Measurements from ENCODE around the gene MAGEL2. TPM values are rescaled to one million over a fixed set of nuclear protein-coding genes. Genes with fewer than 3 reads are reported as not detected.
A peak's percentile ranks its signal among the peaks of the same experiment; 100 is the strongest.

The MAGEL2 gene
- total RNA-seq, 1 experiment from 2014 or later: 9.2 TPM

DNA sequence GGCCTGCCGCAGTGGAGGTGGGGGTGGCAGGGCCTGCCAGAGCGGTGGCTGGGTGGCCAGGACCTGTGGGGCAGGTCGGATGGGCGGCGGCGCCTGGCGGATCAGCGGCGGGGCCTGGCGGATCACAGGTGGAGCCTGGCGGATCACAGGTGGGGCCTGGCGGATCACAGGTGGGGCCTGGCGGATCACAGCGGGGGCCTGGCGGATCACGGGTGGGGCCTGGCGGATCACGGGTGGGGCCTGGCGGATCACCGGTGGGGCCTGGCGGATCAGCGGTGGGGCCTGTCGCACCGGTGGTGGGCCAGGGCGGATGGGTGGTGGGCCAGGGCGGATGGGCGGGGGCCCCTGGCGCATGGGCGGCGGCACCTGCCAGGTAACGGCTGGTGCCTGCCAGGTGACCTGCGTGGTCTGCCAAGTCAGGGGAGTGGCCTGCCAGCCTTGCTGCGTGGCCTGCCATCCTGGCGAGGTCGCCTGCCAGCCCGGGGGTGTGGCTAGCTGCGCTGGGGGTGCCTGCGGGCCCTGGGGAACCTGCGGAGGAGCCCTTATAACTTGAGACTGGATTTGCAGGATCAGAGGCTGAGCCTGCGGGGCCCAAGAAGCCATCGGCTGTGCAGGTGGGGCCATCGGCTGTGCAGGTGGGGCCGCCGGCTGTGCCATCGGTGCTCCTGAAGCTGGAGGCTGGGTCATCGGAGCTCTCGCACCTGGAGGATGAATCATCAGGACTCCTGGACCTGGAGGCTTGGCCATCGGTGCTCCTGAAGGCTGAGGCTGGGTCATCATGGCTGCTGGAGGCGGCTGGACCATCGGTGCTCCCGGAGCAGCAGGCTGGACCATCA, 1.3 kb downstream of the MAGEL2 start:
- Histone ChIP-seq H3K18ac (ENCODE audit: insufficient read length, low read depth, low read length) (no peak overlapping the region), H3K27ac (ENCODE audit: insufficient read length, low read depth, low read length) (no peak overlapping the region), H3T11ph (ENCODE audit: low read length) (no peak overlapping the region), H4K20me1 (ENCODE audit: control insufficient read depth, insufficient read depth, insufficient read length) (no peaks in the 10 kb centered on the region), H3K4ac (ENCODE audit: low read depth, low read length) (no peak overlapping the region), H2BK15ac (ENCODE audit: low read depth, low read length) (no peak overlapping the region), H2BK12ac (ENCODE audit: insufficient read length, low read depth, low read length) (no peak overlapping the region), H3K4me1 (ENCODE audit: insufficient read depth, low read length) (no peaks in the 10 kb centered on the region), H3K79me1 (ENCODE audit: insufficient read depth, low read depth, low read length, poor library complexity, severe bottlenecking) (no peaks in the 10 kb centered on the region), H4K5ac (ENCODE audit: insufficient read length, low read depth, low read length) (no peak overlapping the region), H3K23me2 (ENCODE audit: insufficient read length, low read depth, low read length, poor library complexity, severe bottlenecking) (peaks cover 3% of the 10 kb centered on the region), H2BK120ac (ENCODE audit: low read depth, low read length, poor library complexity, severe bottlenecking) (no peak overlapping the region), H3K79me2 (ENCODE audit: insufficient read depth, low read length) (no peaks in the 10 kb centered on the region), H3K4me2 (ENCODE audit: insufficient read depth, insufficient read length, low read length) (peak overlapping the region; percentile 6), H3K9me3 (ENCODE audit: control insufficient read depth, low read depth, low read length) (peaks cover 20% of the 10 kb centered on the region), H2AFZ (ENCODE audit: low read length) (no peak overlapping the region), H3K14ac (ENCODE audit: insufficient read depth, low read length) (no peak overlapping the region), H3K23ac (ENCODE audit: insufficient read length, low read depth, low read length) (no peak overlapping the region), H3K27me3 (ENCODE audit: insufficient read depth, low read length) (no peaks in the 10 kb centered on the region), H2BK20ac (ENCODE audit: low read depth, low read length, poor library complexity, severe bottlenecking) (no peak overlapping the region), H4K8ac (replicated peaks; ENCODE audit: insufficient read length, low read depth, low read length) (no peak overlapping the region), H2AK5ac (ENCODE audit: insufficient read length, low read length) (no peak overlapping the region), H3K56ac (ENCODE audit: insufficient read length, low read depth, low read length) (no peak overlapping the region), H2BK5ac (ENCODE audit: insufficient read length, low read length) (no peak overlapping the region), H3K9ac (ENCODE audit: extremely low read depth, insufficient read length, low read length) (no peak overlapping the region), H4K91ac (ENCODE audit: insufficient read length, low read depth, low read length) (no peak overlapping the region)
- no CpG with 5 or more reads among the region's 51 CpGs for WGBS (ENCODE audit: extremely low coverage, insufficient read length, low lambda C conversion rate)
- Mint-ChIP-seq H3K27ac (no peak overlapping the region), H3K4me3 (peak overlapping the region; percentile 70 to 78), H3K27me3 (ENCODE audit: low read depth) (no peaks in the 10 kb centered on the region), H3K36me3 (ENCODE audit: insufficient read depth in 1 of 3, low read depth in 3 of 3) (peaks cover 0 to 6% (median 1%) of the 10 kb centered on the region in 3 experiments; a peak in 3 of 7 replicates), H3K9me3 (peaks cover 56 to 57% of the 10 kb centered on the region in 2 experiments), H3K4me1 (peaks cover 14% of the 10 kb centered on the region in 2 experiments; a peak in 3 of 4 replicates)
- no peak for DNase-seq
- TF ChIP-seq, protein P1, sequence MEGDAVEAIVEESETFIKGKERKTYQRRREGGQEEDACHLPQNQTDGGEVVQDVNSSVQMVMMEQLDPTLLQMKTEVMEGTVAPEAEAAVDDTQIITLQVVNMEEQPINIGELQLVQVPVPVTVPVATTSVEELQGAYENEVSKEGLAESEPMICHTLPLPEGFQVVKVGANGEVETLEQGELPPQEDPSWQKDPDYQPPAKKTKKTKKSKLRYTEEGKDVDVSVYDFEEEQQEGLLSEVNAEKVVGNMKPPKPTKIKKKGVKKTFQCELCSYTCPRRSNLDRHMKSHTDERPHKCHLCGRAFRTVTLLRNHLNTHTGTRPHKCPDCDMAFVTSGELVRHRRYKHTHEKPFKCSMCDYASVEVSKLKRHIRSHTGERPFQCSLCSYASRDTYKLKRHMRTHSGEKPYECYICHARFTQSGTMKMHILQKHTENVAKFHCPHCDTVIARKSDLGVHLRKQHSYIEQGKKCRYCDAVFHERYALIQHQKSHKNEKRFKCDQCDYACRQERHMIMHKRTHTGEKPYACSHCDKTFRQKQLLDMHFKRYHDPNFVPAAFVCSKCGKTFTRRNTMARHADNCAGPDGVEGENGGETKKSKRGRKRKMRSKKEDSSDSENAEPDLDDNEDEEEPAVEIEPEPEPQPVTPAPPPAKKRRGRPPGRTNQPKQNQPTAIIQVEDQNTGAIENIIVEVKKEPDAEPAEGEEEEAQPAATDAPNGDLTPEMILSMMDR (conservative IDR thresholded peaks at IDR 0.05): no peak

All from H9 (cell line).